Astrocyte (in vitro differentiated cells and primary cell): ENCODE results near the gene ALPL.

Source experiments
- CTCF ChIP-seq: IDR thresholded peaks from 2 replicates; pipeline ENCODE4 v1.5.1; 2011; ENCODE audit warnings: low read depth, mild to moderate bottlenecking, inconsistent platforms, low read length, moderate library complexity; ENCODE audit not compliant: insufficient read depth
- EZH2 ChIP-seq: IDR thresholded peaks from 2 replicates; pipeline ENCODE4 v1.6.1; 2012; ENCODE audit warnings: mild to moderate bottlenecking, low read length, inconsistent platforms; ENCODE audit not compliant: insufficient read depth

DNA sequence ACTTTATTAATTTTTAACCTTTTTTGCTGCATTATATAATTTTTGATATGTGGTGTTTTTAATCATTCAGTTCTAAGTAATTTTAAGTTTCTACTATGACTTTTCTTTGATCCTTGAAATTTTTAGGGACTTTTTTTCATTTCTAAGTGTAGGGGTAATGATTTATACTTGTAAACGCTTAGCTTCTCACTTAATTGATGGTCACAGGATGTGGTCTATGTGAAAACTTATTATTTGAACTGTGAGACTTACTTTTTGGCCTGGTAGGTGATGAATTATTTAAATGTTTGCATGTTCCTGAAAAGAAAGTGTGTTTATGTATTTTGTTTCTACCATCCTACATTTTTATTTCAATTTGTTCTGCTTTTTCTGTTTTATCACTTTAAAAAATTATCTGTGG is 17.2 kb downstream of the ALPL start:
- TF ChIP-seq CTCF (no peak), EZH2 (no peak)
